ENCODE measurements around the gene ANKRD9.

- TF ChIP-seq POLR2AphosphoS5 (IDR thresholded peaks at IDR 0.05): no peak
- no peak for TF ChIP-seq CTCF (IDR thresholded peaks at IDR 0.05)
These were observed 8.0 kb upstream of the ANKRD9 start for GRCh38 chr14:102517392-102518062.

Data from sigmoid colon (tissue), 4 donors.